ENCODE measurements around the gene PPP1R27.

PPP1R27 gene

DNA sequence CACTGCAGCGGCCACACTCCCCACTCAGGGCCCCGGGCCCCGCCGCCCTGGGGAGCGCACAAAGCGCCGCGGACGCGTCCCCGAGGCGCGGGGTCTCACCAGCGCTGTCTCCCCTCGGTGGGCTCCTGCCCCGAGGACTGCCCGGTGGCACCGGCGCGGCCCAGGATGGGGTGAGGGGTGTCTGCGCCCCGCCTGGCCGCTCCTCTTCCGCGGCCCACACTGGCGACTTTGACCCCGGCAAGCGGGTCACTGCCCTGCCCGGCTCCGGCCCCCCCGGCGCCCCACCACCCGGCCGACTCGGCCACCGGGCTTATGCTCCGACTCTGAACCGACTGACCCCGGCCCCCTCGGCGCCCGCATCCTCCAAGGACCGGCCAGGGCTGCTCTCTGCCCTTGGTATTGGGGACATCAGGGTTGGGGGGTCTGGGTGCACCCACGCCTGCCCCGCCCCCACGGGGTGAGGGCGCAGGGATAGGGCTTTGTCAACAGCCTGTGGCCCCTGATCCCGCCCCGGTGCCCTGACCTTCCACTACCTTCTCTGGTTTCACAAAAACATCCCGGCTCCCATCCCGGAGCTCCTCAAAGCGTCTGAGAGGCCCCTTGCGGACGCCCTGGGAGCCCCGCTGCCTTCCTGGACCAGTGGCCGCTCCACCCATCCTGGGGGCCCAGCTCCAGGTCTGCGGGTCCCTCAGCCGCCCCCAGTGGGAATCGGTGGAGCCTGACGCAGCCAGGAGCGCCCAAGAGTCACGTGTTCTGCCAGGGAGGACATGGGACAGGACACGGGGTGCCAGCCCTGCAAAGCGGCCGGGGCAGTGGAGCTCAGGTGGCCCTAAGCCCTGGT is 30.1 kb downstream of the PPP1R27 start:
- DNase-seq (ENCODE audit: low spot score) = no peak

DNA sequence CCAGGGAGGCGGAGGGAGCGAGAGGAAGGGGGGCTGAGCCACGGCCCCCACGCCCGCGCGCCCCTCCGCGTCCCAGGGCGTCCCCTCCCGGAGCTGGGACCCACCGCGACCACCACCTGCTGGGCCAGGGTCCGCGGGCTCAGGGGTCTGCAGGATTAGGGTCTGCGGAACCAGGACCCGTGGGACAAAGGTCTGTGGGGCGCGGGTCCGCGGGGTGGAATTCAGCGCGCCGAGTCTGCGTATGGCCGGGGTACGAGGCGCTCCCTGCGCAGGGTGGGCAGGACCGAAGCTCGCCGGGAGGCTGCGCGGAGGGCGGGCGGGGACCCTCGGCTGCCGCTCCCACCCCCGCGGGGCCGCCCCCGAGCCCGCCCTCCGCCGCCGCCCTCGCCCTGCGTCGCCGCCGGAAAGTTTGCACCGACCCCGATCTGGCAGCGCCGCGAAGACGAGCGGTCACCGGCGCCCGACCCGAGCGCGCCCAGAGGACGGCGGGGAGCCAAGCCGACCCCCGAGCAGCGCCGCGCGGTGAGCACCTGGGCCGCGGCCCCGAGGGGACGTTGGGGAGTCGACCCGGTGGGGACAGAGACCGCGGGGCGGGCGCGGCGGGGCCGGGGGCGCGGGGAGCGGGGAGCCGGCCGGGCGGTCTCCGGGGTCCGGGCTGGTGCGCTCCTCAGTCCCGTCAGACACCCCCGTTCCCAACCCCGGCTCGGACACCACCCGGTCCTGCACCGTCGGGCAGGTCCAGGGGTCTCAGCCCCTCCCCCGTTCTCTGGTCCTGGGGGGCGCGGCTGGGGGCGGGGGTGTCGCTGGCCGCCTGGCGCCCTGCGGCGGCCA is 30.9 kb downstream of the PPP1R27 start, which contains the start of gene GCGR:
TSS of gene GCGR (plus strand) at position 423 of the 831 bp plus-strand sequence. CDS start 4,869 bp downstream, outside the sequence.
- no peak for DNase-seq (ENCODE audit: low spot score)

DNA sequence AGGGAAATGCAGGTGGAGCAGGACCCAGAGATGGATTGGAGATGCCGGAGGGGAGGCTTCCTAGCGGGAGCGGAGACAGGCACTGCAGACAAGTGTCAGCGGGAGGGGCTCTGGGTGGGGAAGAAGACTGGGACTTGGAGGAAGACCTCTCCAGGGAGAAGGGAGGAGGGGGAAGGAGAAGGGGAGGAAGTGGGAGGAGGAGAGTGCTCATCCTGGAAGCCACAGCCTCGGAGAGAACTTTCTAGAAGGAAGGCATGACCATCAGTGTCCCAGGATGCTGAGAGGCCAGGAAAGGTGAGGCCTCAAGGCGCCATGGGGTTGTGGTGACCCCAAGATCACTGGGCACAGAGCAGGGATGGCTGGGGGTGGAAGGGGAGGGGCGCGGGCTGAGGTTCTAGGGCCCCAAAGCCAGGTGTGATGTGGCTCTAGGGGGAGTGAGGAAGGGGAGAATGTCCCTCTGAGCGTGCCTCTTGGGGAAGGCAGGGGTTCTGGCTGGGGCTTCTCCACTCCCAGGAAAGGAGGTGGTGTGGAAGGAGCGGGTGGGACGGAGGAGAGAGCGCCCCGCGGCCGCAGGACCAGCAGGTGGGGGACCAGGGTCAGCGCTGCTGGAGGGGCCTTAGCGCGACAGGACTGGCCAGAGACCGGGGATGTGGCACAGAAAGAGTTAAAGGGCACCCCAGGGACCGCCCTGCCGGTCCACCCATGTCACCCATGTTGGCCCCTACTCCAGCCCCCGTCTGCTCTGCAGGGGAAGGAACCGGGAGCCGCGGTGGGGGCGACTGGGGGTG is 31.8 kb downstream of the PPP1R27 start:
- no peak for DNase-seq (ENCODE audit: low spot score)

DNA sequence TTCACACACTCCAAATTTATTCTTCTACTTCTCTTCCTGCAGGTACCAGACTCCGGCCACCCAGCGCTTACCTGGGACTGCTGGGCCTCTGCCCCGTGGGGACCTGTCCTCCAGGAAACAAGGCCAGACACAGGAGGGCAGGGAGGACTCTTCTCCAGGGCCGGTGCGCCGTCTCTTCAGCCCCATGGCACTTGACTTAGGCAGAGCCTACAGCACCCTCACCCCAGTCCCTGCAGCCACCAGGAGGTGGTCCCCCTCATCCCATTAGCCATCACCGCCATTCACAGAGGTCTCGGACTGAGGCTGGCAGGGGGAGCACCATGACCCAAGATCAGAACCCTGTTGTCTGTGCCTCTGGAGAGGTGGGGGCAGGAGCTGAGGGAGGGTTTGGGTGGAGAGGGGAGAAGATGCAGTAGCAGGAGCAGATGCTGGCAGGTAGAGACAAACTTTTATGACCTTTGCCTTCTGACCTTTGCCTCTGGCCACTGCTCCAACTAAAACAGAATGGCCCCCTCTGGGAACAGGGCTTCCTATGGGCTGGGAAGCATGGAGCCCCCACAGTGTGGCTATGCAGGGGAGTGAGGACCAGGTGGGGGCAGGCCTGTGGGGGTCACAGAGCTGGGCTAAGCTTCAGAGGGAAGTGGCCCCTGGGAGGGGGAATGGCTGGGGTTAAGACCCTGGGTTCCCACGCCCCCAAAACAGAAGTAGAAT is 32.6 kb downstream of the PPP1R27 start:
- DNase-seq (ENCODE audit: low spot score) = no peak

DNA sequence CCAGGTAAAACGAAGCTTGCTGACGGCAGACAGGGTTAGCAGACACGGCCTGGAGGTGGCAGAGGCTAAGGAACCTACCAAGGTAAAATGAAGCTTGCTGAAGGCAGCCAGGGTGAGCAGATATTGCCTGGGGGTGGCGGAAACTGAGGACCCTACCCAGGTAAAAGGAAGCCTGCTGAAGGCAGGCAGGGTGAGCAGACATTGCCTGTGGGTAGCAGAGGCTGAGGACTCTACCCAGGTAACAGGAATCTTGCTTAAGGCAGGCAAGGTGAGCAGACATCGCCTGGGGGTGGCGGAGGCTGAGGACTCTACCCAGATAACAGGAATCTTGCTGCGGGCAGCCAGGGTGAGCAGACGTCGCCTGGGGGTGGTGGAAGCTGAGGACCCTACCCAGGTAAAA is 33.5 kb downstream of the PPP1R27 start:
- no peak for DNase-seq (ENCODE audit: low spot score)

DNA sequence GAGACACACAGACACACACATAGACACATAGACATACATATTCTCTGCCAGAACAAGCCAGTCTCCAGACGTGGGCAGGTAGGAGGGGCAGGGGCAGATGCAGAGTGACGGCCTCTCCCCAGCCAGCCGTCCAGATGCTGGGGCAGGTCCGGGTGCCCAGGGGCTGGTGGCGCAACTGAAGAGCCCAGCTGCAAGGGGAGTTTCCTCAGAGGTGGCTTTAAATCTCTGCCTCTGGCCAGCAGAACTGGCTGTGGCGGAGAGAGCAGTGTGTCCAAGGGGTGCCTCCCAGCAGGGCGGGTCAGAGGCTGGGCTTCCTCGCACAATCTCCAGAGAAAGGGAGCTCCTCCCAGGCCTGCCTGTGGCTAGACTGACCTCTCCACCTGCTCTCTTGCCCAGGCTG is 40.3 kb downstream of the PPP1R27 start:
- no peak for DNase-seq (ENCODE audit: low spot score)

DNA sequence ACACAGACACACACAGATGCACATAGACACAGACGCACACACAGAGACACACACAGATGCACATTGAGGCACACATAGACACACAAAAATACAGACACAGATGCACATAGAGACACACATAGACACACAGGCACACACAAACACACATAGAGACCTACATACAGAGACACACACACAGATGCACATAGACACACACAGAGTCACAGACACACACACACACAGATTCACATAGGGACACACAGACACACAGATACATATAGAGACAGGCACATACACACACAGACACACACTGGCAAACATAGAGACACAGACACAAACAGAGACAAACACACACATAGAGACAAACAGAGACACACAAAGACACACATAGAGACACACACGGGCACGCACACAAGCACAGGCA is 40.8 kb downstream of the PPP1R27 start:
- DNase-seq (ENCODE audit: low spot score) = no peak

DNA sequence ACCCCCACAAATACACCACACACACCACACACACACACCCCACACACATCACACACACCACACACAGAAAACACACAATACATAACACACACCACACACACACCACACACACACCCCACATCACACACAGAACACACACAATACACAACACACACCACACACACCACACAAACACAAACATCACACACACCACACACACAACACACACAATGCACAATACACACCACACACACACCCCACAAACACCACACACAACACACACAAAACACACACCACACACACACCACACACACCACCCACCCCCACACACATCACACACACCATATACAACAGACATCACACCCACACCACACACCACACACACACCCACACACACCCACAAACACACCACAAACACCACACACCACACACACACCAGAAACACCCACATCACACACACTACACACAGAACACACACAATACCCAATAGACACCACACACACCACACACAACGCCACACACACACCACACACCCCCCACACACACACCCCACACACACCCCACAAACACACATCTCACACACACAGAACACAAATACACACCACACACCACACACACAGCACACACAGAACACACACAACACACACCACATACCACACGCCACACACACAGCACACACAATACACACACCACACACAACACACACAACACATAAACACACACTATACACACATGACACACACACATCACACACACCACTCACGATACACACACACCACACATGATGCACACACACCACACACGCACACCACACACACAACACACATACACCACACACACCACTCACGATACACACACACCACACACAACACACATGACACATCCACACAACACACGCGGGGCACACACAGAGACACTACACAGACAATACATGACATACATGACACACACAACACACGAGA is 41.9 kb downstream of the PPP1R27 start:
- DNase-seq (ENCODE audit: low spot score) = no peak
